GM10266 (cell line): Measurements from ENCODE around the gene MRRF.

Experiments used
- DNase-seq: peaks from one replicate; pipeline ENCODE4 v3.0.0; 2012; ENCODE audit errors: extremely low spot score
- TF ChIP-seq, protein P1 (sequence below): IDR thresholded peaks from 2 replicates; pipeline ENCODE4 v1.5.1; 2012; ENCODE audit warnings: mild to moderate bottlenecking, low read depth; ENCODE audit not compliant: control insufficient read depth, insufficient read depth; ENCODE audit errors: missing control alignments

Gene MRRF, protein sequence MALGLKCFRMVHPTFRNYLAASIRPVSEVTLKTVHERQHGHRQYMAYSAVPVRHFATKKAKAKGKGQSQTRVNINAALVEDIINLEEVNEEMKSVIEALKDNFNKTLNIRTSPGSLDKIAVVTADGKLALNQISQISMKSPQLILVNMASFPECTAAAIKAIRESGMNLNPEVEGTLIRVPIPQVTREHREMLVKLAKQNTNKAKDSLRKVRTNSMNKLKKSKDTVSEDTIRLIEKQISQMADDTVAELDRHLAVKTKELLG

DNA sequence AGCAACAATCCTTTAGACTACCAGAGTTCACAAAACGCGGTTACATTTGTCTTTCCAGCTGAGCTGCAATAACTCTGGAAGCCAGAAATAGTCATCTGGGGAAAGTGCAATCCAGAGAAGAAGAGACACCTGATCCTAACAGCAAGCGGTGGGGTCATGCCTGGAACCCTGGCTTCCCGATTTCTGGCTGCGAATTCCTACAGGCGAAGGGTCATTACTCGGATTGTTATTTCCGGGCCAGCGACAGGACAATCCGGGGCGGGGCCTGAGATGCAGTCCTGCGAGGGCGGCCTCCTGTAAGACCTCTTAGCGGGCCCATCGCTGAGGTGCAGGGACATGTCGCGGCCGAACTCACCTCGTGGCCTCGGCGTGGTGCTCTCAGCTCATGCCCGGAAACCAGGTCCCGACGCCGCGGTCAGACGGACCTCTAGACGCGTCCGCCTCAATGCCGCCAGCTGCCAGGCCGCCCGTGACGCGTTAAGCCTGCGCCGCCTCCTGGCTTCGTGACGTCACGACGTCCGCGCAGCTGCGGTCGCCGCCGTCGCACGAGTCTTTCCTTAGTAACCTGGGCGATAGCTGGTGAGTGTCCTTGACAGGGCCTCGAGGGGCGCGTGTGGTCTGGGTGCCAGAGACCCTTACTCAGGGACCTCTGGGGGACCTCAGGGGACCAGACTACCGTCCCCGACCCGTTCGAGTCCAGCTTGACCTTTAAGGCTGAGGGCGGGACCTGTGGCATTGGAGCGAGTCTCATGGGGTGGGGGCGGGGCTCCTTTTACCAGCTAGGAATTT lies at the start of gene MRRF, which contains the start of gene RBM18:
Gene MRRF (plus strand): TSS at position 523 of the 789 bp plus-strand sequence. CDS start 6,010 bp downstream, outside the sequence.
Gene RBM18 (minus strand): TSS at position 481 of the 789 bp plus-strand sequence. CDS start 3,348 bp downstream, outside the sequence.
- TF ChIP-seq, protein P1, sequence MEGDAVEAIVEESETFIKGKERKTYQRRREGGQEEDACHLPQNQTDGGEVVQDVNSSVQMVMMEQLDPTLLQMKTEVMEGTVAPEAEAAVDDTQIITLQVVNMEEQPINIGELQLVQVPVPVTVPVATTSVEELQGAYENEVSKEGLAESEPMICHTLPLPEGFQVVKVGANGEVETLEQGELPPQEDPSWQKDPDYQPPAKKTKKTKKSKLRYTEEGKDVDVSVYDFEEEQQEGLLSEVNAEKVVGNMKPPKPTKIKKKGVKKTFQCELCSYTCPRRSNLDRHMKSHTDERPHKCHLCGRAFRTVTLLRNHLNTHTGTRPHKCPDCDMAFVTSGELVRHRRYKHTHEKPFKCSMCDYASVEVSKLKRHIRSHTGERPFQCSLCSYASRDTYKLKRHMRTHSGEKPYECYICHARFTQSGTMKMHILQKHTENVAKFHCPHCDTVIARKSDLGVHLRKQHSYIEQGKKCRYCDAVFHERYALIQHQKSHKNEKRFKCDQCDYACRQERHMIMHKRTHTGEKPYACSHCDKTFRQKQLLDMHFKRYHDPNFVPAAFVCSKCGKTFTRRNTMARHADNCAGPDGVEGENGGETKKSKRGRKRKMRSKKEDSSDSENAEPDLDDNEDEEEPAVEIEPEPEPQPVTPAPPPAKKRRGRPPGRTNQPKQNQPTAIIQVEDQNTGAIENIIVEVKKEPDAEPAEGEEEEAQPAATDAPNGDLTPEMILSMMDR, result no peak
- peak; percentile 82 for DNase-seq

DNA sequence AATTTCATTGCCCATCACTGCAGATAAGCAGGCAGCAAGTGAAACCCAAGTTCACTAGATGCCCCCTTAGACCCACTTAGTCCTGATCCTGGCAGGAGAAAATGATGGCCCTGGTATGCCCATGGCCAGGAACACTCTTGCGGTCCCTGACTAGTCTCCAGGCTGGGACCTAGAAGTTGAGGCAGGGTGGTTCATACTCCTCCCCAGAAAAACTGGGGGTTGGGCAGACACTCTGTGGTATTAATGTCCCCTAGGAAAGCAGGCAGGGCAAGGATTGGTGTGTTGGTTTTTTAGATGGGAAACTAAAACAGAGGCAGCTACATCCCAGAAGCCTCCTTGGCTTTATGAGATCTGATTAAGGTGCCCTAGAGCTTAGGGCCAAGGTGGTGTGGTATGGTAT lies 49.0 kb upstream of the MRRF start:
- TF ChIP-seq, protein P1, result no peak

DNA sequence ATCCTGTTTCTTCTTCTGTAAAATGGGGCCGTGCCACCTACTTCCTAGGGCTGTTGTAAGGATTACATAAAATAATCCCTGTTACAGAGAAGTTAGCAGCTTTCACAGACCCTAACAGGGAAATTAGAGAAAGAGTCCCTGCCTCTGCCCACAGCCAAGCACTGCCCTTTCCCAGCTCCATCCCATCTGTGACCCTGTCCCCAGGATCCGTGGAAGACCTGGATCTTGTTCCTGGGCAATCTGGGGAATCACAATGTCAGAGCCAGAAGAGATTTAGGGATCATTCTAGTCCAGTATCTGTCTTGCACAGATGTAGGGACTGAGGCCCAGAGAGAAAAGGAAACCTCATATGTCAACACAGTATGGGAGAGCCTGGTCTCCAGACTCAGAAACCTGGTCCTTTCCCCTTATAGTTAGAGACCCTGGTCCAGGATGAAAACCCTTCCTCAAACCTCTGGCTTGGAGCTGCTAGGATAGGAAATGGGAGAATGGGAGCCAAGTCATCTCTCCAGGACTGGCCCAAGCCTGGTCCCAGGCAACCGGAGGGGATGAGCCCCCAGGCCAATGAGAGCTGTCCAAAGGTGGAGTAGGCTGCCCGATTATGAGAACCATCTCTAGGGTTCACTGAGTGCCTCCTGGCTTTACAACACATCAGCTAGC lies 48.4 kb upstream of the MRRF start:
- TF ChIP-seq, protein P1, result no peak
- DNase-seq, result no peak

More for the DNA sequence above, 49.0 kb upstream of the MRRF start:
- no peak for DNase-seq

DNA sequence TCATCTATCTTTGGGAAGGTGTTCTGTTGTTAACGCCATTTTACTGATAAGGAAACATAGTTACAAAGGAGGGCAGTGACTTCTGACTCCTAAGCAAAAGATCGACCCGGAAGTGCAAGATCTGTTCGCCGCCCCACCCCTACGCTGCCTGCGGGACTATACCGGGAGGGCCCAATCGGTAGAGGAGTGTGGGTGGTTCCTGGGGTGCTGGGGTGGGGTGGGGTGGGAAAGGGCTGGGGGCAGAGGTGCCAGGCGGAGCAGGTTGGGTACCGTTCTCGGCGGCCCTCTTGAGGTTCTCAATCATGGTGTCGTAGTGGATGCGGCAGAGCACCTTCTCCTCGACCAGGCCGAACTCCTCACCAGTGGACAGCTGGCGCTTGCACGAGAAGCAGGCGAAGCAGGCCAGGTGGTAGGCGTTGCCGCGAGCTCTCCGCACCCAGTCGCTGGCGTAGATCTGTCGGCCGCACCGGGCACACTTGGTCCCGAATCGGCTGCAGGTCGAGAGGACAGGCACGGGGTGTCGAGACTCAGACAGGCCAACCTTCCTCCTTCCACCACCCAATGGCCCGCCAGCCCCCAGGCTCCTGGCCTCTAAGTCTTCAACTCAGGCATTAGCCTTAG lies 47.8 kb upstream of the MRRF start:
- DNase-seq, result no peak
- TF ChIP-seq, protein P1, result no peak

DNA sequence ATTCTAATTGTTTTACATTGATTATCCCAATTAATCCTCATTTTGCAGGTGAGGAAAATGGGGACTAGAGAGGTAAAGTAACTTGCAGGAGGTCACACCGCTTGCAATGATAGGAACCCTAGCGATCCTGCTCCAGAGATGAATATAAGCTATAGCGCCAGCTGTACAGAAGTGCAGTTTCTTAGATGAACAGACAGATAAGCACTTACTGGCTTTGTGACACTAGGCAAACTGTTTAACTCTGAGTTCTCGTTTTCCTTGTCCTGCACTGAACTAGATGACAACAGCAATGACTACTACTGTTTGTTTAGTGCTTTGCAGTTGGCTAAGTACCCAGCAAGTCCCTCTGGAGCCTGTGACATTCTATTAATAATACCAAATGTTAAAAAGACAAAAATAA lies 47.0 kb upstream of the MRRF start:
- TF ChIP-seq, protein P1, result no peak
- DNase-seq, result no peak

DNA sequence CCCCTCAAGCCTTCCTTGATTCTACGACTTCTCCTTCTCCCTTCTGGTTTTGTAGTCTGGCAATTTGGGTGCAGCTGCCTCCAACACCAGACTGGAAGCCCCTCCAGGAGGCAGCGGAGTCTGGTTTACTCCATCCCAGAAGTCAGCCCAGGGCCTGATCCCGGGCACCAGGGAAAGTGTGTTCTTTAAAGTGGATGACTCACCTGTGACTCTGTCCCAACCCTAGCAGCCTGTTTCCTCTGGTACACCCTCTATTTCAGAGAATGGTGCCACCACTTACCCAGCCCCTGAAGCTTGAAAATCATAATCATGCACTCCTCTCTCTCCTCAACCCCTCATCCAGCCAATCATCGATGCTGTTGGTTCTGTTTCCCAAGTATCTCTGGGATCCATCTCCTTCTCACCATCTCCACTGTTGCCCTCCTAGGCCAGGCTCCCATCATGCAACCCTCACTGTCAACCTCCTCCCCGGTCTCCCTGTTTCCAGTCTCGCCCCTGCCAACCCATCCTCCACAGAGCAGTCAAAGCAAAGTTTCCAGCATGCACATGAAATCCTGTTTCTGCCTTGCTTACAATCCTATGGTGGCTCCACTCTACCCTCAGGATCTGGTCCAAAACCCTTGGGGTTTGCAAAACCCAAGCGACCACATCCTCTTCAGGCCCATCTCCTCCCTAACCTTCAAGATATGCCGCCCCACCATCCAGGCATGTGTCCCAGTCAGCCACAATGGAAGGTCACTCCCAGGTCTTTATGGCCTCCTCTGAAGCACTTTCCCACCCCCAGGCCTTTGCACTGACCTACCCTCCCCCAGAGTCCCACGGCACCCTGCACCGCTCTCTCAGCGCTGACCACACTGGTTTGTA lies 46.4 kb upstream of the MRRF start:
- TF ChIP-seq, protein P1, result no peak
- DNase-seq, result no peak
